Measurements from ENCODE around the gene MEGF6.
"Not testable (repeated sequence)": the region's sequence is repeated elsewhere in the genome, so short reads cannot be mapped to it uniquely, and the experiment has no call there.

Gene MEGF6

GRCh38 chr1:3590139-3590763 lies 21.1 kb downstream of the MEGF6 start:
- H3K4me3 Mint-ChIP-seq = no peak overlapping the region
- no peak overlapping the region for H3K27ac Mint-ChIP-seq
- no peaks in the 10 kb centered on the region for H3K9me3 Mint-ChIP-seq
- H3K4me1 Mint-ChIP-seq (ENCODE audit: low read depth) = no peaks in the 10 kb centered on the region
- no peaks in the 10 kb centered on the region for H3K27me3 Mint-ChIP-seq (ENCODE audit: low read depth)
- H3K36me3 Mint-ChIP-seq (ENCODE audit: low read depth) = no peaks in the 10 kb centered on the region
- no peak for DNase-seq (ENCODE audit: low spot score)

- Mint-ChIP-seq H3K36me3 (ENCODE audit: low read depth) (no peaks in the 10 kb centered on the region), H3K9me3 (no peaks in the 10 kb centered on the region), H3K4me1 (ENCODE audit: low read depth) (no peaks in the 10 kb centered on the region), H3K4me3 (no peak overlapping the region), H3K27me3 (ENCODE audit: low read depth) (no peaks in the 10 kb centered on the region), H3K27ac (no peak overlapping the region)
- DNase-seq (ENCODE audit: low spot score) = no peak
These were observed 22.9 kb downstream of the MEGF6 start for GRCh38 chr1:3588395-3588794.

GRCh38 chr1:3586986-3587759 lies 24.1 kb downstream of the MEGF6 start:
- no peaks in the 10 kb centered on the region for H3K9me3 Mint-ChIP-seq
- no peaks in the 10 kb centered on the region for H3K27me3 Mint-ChIP-seq (ENCODE audit: low read depth)
- H3K36me3 Mint-ChIP-seq (ENCODE audit: low read depth) = no peaks in the 10 kb centered on the region
- H3K27ac Mint-ChIP-seq = no peak overlapping the region
- no peak for DNase-seq (ENCODE audit: low spot score)
- no peak overlapping the region for H3K4me3 Mint-ChIP-seq
- no peaks in the 10 kb centered on the region for H3K4me1 Mint-ChIP-seq (ENCODE audit: low read depth)

- Mint-ChIP-seq H3K4me1 (ENCODE audit: low read depth) (no peaks in the 10 kb centered on the region), H3K27me3 (ENCODE audit: low read depth) (no peaks in the 10 kb centered on the region), H3K4me3 (no peak overlapping the region), H3K9me3 (no peaks in the 10 kb centered on the region), H3K36me3 (ENCODE audit: low read depth) (no peaks in the 10 kb centered on the region), H3K27ac (no peak overlapping the region)
- peak; percentile 5 for DNase-seq (ENCODE audit: low spot score)
These were observed 25.3 kb downstream of the MEGF6 start for GRCh38 chr1:3585940-3586568.

GRCh38 chr1:3585353-3585868 lies 25.9 kb downstream of the MEGF6 start:
- H3K9me3 Mint-ChIP-seq; H3K36me3 Mint-ChIP-seq (ENCODE audit: low read depth); H3K27ac Mint-ChIP-seq; H3K4me1 Mint-ChIP-seq (ENCODE audit: low read depth); H3K4me3 Mint-ChIP-seq; H3K27me3 Mint-ChIP-seq (ENCODE audit: low read depth): not testable (repeated sequence)
- DNase-seq (ENCODE audit: low spot score) = peak; percentile 8

- Mint-ChIP-seq H3K27ac (no peak overlapping the region), H3K4me3 (no peak overlapping the region), H3K36me3 (ENCODE audit: low read depth) (no peaks in the 10 kb centered on the region), H3K27me3 (ENCODE audit: low read depth) (no peaks in the 10 kb centered on the region), H3K4me1 (ENCODE audit: low read depth) (no peaks in the 10 kb centered on the region), H3K9me3 (no peaks in the 10 kb centered on the region)
- DNase-seq (ENCODE audit: low spot score) = peak; percentile 15
These were observed 26.4 kb downstream of the MEGF6 start for GRCh38 chr1:3584915-3585314.

GRCh38 chr1:3583751-3584150 lies 27.6 kb downstream of the MEGF6 start:
- not testable (repeated sequence) for H3K27me3 Mint-ChIP-seq (ENCODE audit: low read depth); H3K27ac Mint-ChIP-seq; H3K4me3 Mint-ChIP-seq; DNase-seq (ENCODE audit: low spot score); H3K4me1 Mint-ChIP-seq (ENCODE audit: low read depth); H3K36me3 Mint-ChIP-seq (ENCODE audit: low read depth); H3K9me3 Mint-ChIP-seq

GRCh38 chr1:3581296-3582036 lies 29.8 kb downstream of the MEGF6 start:
- Mint-ChIP-seq H3K27ac (no peak overlapping the region), H3K4me1 (ENCODE audit: low read depth) (no peaks in the 10 kb centered on the region), H3K36me3 (ENCODE audit: low read depth) (no peaks in the 10 kb centered on the region), H3K27me3 (ENCODE audit: low read depth) (no peaks in the 10 kb centered on the region), H3K4me3 (no peak overlapping the region), H3K9me3 (no peaks in the 10 kb centered on the region)
- DNase-seq (ENCODE audit: low spot score) = no peak

- no peak for DNase-seq (ENCODE audit: low spot score)
- Mint-ChIP-seq H3K27ac (no peak overlapping the region), H3K27me3 (ENCODE audit: low read depth) (no peaks in the 10 kb centered on the region), H3K9me3 (no peaks in the 10 kb centered on the region), H3K36me3 (ENCODE audit: low read depth) (no peaks in the 10 kb centered on the region), H3K4me1 (ENCODE audit: low read depth) (no peaks in the 10 kb centered on the region), H3K4me3 (no peak overlapping the region)
These were observed 31.1 kb downstream of the MEGF6 start for GRCh38 chr1:3580231-3580630.

GRCh38 chr1:3579626-3580025 lies 31.7 kb downstream of the MEGF6 start:
- Mint-ChIP-seq H3K9me3 (no peaks in the 10 kb centered on the region), H3K27me3 (ENCODE audit: low read depth) (no peaks in the 10 kb centered on the region), H3K4me3 (no peak overlapping the region), H3K36me3 (ENCODE audit: low read depth) (no peaks in the 10 kb centered on the region), H3K27ac (no peak overlapping the region), H3K4me1 (ENCODE audit: low read depth) (no peaks in the 10 kb centered on the region)
- DNase-seq (ENCODE audit: low spot score) = no peak

- no peak for DNase-seq (ENCODE audit: low spot score)
- Mint-ChIP-seq H3K9me3 (no peaks in the 10 kb centered on the region), H3K36me3 (ENCODE audit: low read depth) (no peaks in the 10 kb centered on the region), H3K4me1 (ENCODE audit: low read depth) (no peaks in the 10 kb centered on the region), H3K27ac (no peak overlapping the region), H3K4me3 (no peak overlapping the region), H3K27me3 (ENCODE audit: low read depth) (no peaks in the 10 kb centered on the region)
These were observed 32.4 kb downstream of the MEGF6 start for GRCh38 chr1:3578906-3579305.

GRCh38 chr1:3578433-3578805 lies 32.9 kb downstream of the MEGF6 start:
- no peaks in the 10 kb centered on the region for H3K27me3 Mint-ChIP-seq (ENCODE audit: low read depth)
- H3K4me3 Mint-ChIP-seq = no peak overlapping the region
- H3K27ac Mint-ChIP-seq = no peak overlapping the region
- no peak for DNase-seq (ENCODE audit: low spot score)
- no peaks in the 10 kb centered on the region for H3K36me3 Mint-ChIP-seq (ENCODE audit: low read depth)
- H3K4me1 Mint-ChIP-seq (ENCODE audit: low read depth) = no peaks in the 10 kb centered on the region
- H3K9me3 Mint-ChIP-seq = no peaks in the 10 kb centered on the region

GRCh38 chr1:3577711-3578432 lies 33.4 kb downstream of the MEGF6 start:
- no peaks in the 10 kb centered on the region for H3K27me3 Mint-ChIP-seq (ENCODE audit: low read depth)
- DNase-seq (ENCODE audit: low spot score) = no peak

More at GRCh38 chr1:3577711-3578432, 33.4 kb downstream of the MEGF6 start:
- Mint-ChIP-seq H3K27ac (no peak overlapping the region), H3K4me1 (ENCODE audit: low read depth) (no peaks in the 10 kb centered on the region), H3K9me3 (no peaks in the 10 kb centered on the region), H3K36me3 (ENCODE audit: low read depth) (no peaks in the 10 kb centered on the region), H3K4me3 (no peak overlapping the region)
